ENCODE data around the gene L3MBTL2.

The L3MBTL2 gene

DNA sequence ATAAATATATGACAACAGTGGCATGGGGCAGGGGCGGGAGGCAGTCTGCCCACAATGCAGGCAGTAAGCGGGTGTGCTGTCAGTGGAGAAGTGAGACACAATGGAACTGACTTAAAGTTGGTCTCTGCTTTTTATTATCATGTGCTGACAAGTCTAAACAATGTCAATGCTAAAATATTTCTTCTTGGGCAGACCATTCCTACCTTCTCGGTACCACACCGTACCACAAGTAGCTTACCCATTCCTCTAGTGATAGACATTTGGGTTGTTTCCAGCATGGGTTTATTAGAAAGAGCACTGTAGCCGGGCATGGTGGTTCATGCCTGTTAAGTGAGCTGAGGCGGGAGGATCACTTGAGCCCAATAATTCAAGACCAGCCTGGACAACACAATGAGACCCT is 38.2 kb downstream of the L3MBTL2 start:
- POLR2A ChIA-PET: interaction anchor here (0.7 kb wide), 1 partner anchor 38 kb away, joined by 4 read pairs; no protein-coding TSS in a partner anchor
- CTCF ChIA-PET: interaction anchor here (0.6 to 2.1 kb wide), 3 partner anchors 12 to 322 kb away, joined by 4 to 8 read pairs (median 5); no protein-coding TSS in a partner anchor

GRCh38 chr22:41245917-41246499 is 40.9 kb downstream of the L3MBTL2 start:
- DNase-seq (ENCODE audit: low read depth, low spot score): no peak
- CTCF ChIA-PET: interaction anchor here (1.4 to 1.7 kb wide), 2 partner anchors 15 to 323 kb away, joined by 3 to 5 read pairs; no protein-coding TSS in a partner anchor
- no peak overlapping the region for H3K4me3 ChIP-seq (ENCODE audit: low read depth, low read length)
- TF ChIP-seq CTCF (IDR thresholded peaks at IDR 0.05; ENCODE audit: insufficient read depth, low read length, missing control alignments): no peak
- POLR2A ChIA-PET: no interaction called here

More for the DNA sequence above, 38.2 kb downstream of the L3MBTL2 start:
- DNase-seq (ENCODE audit: low read depth, low spot score): no peak
- TF ChIP-seq CTCF (IDR thresholded peaks at IDR 0.05; ENCODE audit: insufficient read depth, low read length, missing control alignments): no peak
- no peak overlapping the region for H3K4me3 ChIP-seq (ENCODE audit: low read depth, low read length)

DNA sequence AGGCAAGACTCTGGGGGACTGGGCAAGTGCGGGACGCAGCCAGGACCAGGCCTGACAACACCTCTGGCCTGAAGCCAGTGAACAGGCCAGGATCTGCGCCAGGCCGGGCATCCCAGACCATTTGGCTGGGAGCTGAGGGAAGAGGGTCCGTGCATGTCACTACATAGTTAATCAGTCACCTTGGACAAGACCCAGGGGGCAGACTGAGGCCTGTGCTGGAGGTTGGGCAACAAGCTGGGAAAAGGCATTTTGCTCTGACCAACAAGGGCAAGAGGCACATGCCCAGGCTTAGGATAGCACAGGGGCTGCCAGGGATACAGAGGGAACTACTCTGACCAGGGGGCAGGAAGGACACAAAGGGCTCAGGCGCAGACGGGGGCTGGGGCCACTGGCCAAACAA is 42.6 kb downstream of the L3MBTL2 start:
- CTCF ChIA-PET: interaction anchor here (0.8 kb wide), 1 partner anchor 18 kb away, joined by 3 read pairs; no protein-coding TSS in a partner anchor
- H3K4me3 ChIP-seq (ENCODE audit: low read depth, low read length): no peak overlapping the region
- POLR2A ChIA-PET: no interaction called here
- no peak for DNase-seq (ENCODE audit: low read depth, low spot score)
- no peak for TF ChIP-seq CTCF (IDR thresholded peaks at IDR 0.05; ENCODE audit: insufficient read depth, low read length, missing control alignments)

DNA sequence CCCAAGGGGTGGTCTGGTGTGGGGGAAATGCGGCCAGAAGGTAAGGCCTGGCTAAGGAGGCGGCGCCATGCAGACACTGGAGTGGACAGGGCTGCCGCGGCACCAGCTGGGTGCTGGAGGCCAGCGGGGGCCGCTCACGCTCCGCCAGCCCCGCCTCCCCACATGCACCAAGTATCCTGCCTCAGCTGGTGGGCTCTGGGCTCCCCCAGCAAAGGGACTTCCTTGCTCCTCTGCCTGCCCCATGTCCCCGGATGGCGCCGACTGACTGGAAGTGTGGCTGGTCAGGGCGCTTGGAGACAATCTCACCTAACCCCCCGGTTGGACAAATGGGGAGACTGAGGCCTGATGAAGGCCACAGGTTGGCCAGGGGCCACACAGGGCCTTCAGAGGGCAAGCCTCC is 43.2 kb downstream of the L3MBTL2 start:
- DNase-seq (ENCODE audit: low read depth, low spot score): no peak
- ChIA-PET POLR2A (no interaction called here), CTCF (interaction anchor here (0.8 kb wide), 1 partner anchor 19 kb away, joined by 3 read pairs; no protein-coding TSS in a partner anchor)
- TF ChIP-seq CTCF (IDR thresholded peaks at IDR 0.05; ENCODE audit: insufficient read depth, low read length, missing control alignments): no peak
- no peak overlapping the region for H3K4me3 ChIP-seq (ENCODE audit: low read depth, low read length)

- no peak for TF ChIP-seq CTCF (IDR thresholded peaks at IDR 0.05; ENCODE audit: insufficient read depth, low read length, missing control alignments)
- ChIA-PET POLR2A (no interaction called here), CTCF (no interaction called here)
- DNase-seq (ENCODE audit: low read depth, low spot score): no peak
- H3K4me3 ChIP-seq (ENCODE audit: low read depth, low read length): no peak overlapping the region
These were observed 43.6 kb downstream of the L3MBTL2 start for GRCh38 chr22:41248758-41249157.

DNA sequence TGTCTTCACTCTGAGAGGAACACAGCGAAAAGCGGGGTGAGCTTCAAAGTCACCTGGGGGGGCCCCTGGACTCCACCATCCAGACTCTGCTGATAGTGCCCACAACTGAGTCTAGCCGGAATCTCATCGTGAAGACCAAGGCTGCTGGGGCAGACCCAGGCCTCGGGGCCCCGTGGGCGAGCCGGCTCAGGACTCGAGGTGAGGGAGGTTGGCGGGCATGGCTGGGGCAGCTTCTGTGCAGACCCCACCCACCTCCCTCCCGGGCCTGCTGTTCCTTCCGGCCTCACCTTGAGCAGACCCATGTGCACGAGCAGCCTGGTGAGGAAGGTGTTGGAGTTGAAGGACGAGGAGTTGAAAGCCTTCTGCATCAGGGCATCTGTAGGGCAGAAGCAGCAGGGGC is 44.3 kb downstream of the L3MBTL2 start:
- ChIA-PET POLR2A (no interaction called here), CTCF (no interaction called here)
- no peak for TF ChIP-seq CTCF (IDR thresholded peaks at IDR 0.05; ENCODE audit: insufficient read depth, low read length, missing control alignments)
- H3K4me3 ChIP-seq (ENCODE audit: low read depth, low read length): no peak overlapping the region
- no peak for DNase-seq (ENCODE audit: low read depth, low spot score)
